Prostate gland (tissue), 2 donors: ENCODE measurements around the gene EXOC3L1. TPM values are rescaled to one million over a fixed set of nuclear protein-coding genes. Genes with fewer than 3 reads are reported as not detected.

Experiments used
- DNase-seq: peaks from one replicate; pipeline ENCODE4 v3.0.0-alpha.2; 2019; ENCODE audit warnings: low spot score
- H3K27ac ChIP-seq, 2 donors: fragments of 200-600 bp; sonication (generic); 2 replicates each; pipeline ENCODE4 v1.5.1; 2017 to 2019
- H3K27me3 ChIP-seq: fragments of 200-600 bp; sonication (generic); replicated peaks from 2 replicates; pipeline ENCODE4 v1.5.1; 2019; ENCODE audit not compliant: insufficient read depth
- H3K36me3 ChIP-seq, 2 donors: fragments of 200-600 bp; sonication (generic); 1 replicate in 1 of 2; 2 replicates in 1 of 2; pipeline versions ENCODE4 v1.5.1 to v1.8.1; 2017 to 2019
- H3K4me1 ChIP-seq: fragments of 200-600 bp; sonication (generic); replicated peaks from 2 replicates; pipeline ENCODE4 v1.5.1; 2019
- H3K4me3 ChIP-seq, 2 donors: fragments of 200-600 bp; sonication (generic); 2 replicates each; pipeline ENCODE4 v1.5.1; 2017 to 2019
- H3K9me3 ChIP-seq: fragments of 200-600 bp; sonication (generic); 2 replicates; pipeline ENCODE4 v1.5.1; 2017
- CTCF ChIP-seq, 4 experiments: fragments of 200-600 bp in 2 of 4; fragments of 450-650 bp in 2 of 4; sonication (generic) in 2 of 4; IDR thresholded peaks; 1 replicate in 3 of 4; 2 replicates in 1 of 4; pipeline ENCODE4 v1.5.1; 2016 to 2019; ENCODE audit warnings: antibody characterized with exemption in 4 of 4, mild to moderate bottlenecking in 2 of 4, moderate library complexity in 2 of 4
- POLR2A ChIP-seq: fragments of 450-650 bp; IDR thresholded peaks from one replicate; pipeline ENCODE4 v1.6.1; 2016; ENCODE audit warnings: antibody characterized with exemption, mild to moderate bottlenecking
- POLR2AphosphoS5 ChIP-seq: sonication (generic); formaldehyde crosslinking; IDR thresholded peaks from one replicate; pipeline ENCODE4 v1.6.1; 2017; ENCODE audit warnings: antibody characterized with exemption
- WGBS: methylation state at CpG from one replicate; pipeline ENCODE4 v1.1.5; 2018; 5-methylcytosine and 5-hydroxymethylcytosine counted together
- intact Hi-C: fragments of 100-400 bp; cut with DNase I; formaldehyde crosslinking; loops from one replicate; pipeline ENCODE4 v1.14.2; 2022
- total RNA-seq, 2 donors: library from RNA; depleted of rRNA; stranded (reverse); fragments of >200 nt; gene quantifications; one replicate each; pipeline ENCODE4 v1.1.0, GENCODE V29; 2016

Gene EXOC3L1
- total RNA-seq, 2 donors from 2014 or later, result 1.1 to 8.2 TPM

GRCh38 chr16:67179421-67180080, 10.4 kb downstream of the EXOC3L1 start:
- no peak for DNase-seq
- peak overlapping the region in 1 of 2 donors; percentile 77 for H3K27ac ChIP-seq
- no peaks in the 10 kb centered on the region for H3K9me3 ChIP-seq
- intact Hi-C loops, result no loop called here
- H3K27me3 ChIP-seq, result no peaks in the 10 kb centered on the region
- H3K4me1 ChIP-seq, result peaks cover 20% of the 10 kb centered on the region
- WGBS, result 86% methylated on average over 12 of the region's 13 CpGs
- TF ChIP-seq POLR2A, result no peak
- no peak for TF ChIP-seq CTCF (IDR thresholded peaks at IDR 0.05)
- no peak for TF ChIP-seq POLR2AphosphoS5
- no peak overlapping the region for H3K4me3 ChIP-seq
- H3K36me3 ChIP-seq, result no peaks in the 10 kb centered on the region

DNA sequence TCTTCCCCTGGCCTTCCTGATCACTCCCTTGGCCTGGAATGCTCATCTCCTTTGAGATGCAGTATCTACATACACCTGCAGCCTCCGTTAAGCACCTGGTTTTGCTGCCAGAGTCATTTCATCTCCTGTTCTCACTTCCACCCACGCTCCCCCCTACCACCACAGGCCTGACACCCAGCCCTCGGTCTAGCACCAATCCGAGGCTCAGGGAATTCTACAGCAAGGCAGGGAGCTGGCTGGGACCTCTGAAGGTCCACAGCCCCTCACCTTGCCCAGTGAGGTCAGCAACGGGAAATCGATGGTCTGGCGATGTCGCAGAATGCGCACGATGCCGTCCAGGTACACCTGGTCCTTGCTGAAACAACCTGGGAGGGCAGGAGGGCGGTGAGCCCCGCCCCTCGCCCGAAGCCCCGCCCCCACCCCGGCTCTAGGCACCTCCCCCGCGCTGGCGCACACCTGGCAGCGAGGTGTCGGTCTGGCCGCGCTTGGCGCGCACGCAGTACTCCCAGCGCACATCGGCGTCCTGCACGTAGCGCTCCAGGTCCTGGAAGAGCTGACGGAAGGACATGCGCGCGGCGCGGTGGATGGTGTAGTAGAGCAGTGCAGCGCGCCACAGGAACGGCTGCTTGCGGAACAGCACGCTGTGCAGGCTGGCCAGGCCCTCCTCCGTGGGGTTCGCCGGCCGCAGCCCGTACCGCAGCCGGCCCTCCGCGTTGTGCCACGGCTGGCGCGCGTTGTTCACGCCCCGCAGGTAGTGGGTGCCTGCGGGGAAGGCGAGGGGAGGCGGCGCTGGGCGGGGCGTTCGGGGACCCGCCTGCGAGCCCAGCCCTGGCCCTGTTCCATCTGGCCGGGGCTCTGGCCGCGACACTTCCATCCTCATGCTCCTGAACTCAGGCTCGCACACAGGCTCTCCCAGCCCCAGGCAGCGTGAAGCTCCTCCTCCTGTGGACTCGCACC, 11.9 kb downstream of the EXOC3L1 start:
- H3K27me3 ChIP-seq, result no peaks in the 10 kb centered on the region
- no peaks in the 10 kb centered on the region for H3K9me3 ChIP-seq
- peak; percentile 85 for DNase-seq
- H3K4me1 ChIP-seq, result peaks cover 15% of the 10 kb centered on the region
- TF ChIP-seq POLR2A, result peak; percentile 77
- peak; percentile 77 for TF ChIP-seq POLR2AphosphoS5
- TF ChIP-seq CTCF (IDR thresholded peaks at IDR 0.05), result peak in 2 of 4 experiments; percentile 33 to 41
- intact Hi-C loops, result no loop called here
- H3K4me3 ChIP-seq, result peak overlapping the region; percentile 32 to 41
- 4% methylated on average over 57 of the region's 73 CpGs for WGBS
- H3K27ac ChIP-seq, result peak overlapping the region; percentile 77 to 85
- H3K36me3 ChIP-seq, result no peaks in the 10 kb centered on the region

DNA sequence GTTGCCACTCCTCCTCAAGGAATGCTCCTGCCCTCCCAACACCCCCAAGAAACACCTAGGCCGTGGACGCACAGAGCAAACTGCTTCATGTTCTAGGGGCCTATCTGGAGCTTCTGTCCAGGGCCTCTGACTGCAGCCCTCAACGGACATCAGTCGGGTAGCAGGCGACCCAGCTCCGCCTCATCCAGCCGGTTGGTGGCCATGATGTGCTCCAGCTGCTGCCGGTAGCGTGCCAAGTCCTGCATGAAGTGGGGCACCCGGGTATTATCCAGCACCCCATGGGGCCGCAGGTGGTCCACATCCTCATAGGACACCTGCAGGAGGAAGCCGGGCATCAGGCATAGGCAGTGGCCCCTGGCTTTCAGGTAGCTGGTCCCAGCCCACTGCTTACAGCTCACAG, 13.3 kb downstream of the EXOC3L1 start:
- H3K9me3 ChIP-seq, result no peaks in the 10 kb centered on the region
- DNase-seq, result no peak
- H3K27ac ChIP-seq, result no peak overlapping the region
- H3K36me3 ChIP-seq, result no peaks in the 10 kb centered on the region
- TF ChIP-seq POLR2A (no peak), POLR2AphosphoS5 (no peak), CTCF (IDR thresholded peaks at IDR 0.05) (no peak)
- H3K4me3 ChIP-seq, result no peak overlapping the region
- H3K27me3 ChIP-seq, result no peaks in the 10 kb centered on the region
- intact Hi-C loops, result no loop called here
- H3K4me1 ChIP-seq, result peaks cover 15% of the 10 kb centered on the region
- WGBS, result 81% methylated on average over 12 of the region's 12 CpGs

DNA sequence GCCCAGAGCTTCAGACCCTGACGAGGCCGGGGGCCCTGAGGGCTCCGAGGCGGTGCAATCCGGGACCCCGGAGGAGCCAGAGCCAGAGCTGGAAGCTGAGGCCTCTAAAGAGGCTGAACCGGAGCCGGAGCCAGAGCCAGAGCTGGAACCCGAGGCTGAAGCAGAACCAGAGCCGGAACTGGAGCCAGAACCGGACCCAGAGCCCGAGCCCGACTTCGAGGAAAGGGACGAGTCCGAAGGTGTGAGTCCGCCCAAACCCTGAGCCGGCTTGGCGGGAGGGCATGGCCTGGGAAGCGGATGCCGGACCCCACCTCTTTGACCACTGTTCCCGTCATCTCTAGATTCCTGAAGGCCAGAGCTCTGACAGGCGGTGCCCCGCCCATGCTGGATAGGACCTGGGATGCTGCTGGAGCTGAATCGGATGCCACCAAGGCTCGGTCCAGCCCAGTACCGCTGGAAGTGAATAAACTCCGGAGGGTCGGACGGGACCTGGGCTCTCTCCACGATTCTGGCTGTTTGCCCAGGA, 15.2 kb downstream of the EXOC3L1 start:
- peak overlapping the region; percentile 26 to 38 for H3K4me3 ChIP-seq
- DNase-seq, result no peak
- peaks cover 17% of the 10 kb centered on the region for H3K4me1 ChIP-seq
- WGBS, result 57% methylated on average over 24 of the region's 31 CpGs
- no peaks in the 10 kb centered on the region for H3K36me3 ChIP-seq
- no peak for TF ChIP-seq CTCF (IDR thresholded peaks at IDR 0.05)
- TF ChIP-seq POLR2AphosphoS5, result no peak
- TF ChIP-seq POLR2A, result no peak
- H3K27me3 ChIP-seq, result no peaks in the 10 kb centered on the region
- intact Hi-C loops, result no loop called here
- no peaks in the 10 kb centered on the region for H3K9me3 ChIP-seq
- peak overlapping the region; percentile 90 to 96 for H3K27ac ChIP-seq
